HEK293T (cell line): Measurements from ENCODE around the gene PHLPP1.

Source experiments
- BHLHE40 ChIP-seq: fragments of 450-650 bp; IDR thresholded peaks from 2 replicates; pipeline ENCODE4 v1.6.1; 2016; ENCODE audit warnings: mild to moderate bottlenecking, moderate library complexity, borderline replicate concordance
- FOXA1 ChIP-seq: fragments of 450-650 bp; IDR thresholded peaks from 2 replicates; pipeline ENCODE4 v1.6.1; 2016; ENCODE audit warnings: mild to moderate bottlenecking
- LEF1 ChIP-seq: fragments of 450-650 bp; IDR thresholded peaks from 2 replicates; pipeline ENCODE4 v1.6.1; 2017; ENCODE audit warnings: mild to moderate bottlenecking, borderline replicate concordance
- NFRKB ChIP-seq: fragments of 450-650 bp; IDR thresholded peaks from 2 replicates; pipeline ENCODE4 v1.6.1; 2016; ENCODE audit warnings: mild to moderate bottlenecking, moderate library complexity
- SP1 ChIP-seq: fragments of 450-650 bp; IDR thresholded peaks from 2 replicates; pipeline ENCODE4 v1.6.1; 2017
- SUZ12 ChIP-seq: fragments of 450-650 bp; IDR thresholded peaks from 2 replicates; pipeline ENCODE4 v1.6.1; 2016; ENCODE audit warnings: mild to moderate bottlenecking
- TF ChIP-seq, protein P1 (sequence below): fragments of 450-650 bp; IDR thresholded peaks from 2 replicates; pipeline ENCODE4 v1.6.1; 2016

DNA sequence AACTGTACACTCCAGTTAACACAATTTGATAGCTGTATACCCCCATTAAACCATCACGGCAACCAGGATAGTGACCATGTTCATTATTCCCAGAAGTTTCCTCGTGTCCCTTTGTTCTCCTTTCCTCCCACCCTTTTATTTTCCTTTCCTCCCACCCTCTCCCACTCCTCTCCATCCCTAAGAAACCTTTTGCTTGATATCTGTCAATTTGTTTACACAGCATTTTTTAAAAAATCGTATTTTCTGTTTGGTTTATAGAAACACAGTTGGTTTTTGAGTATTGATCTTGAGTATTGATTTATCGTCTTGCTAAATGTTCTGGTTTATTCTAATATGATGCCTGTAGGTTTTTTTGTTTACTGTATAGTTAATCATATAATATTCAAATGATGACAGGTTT, 119.4 kb downstream of the PHLPP1 start:
- TF ChIP-seq NFRKB (no peak), SP1 (no peak), LEF1 (no peak), BHLHE40 (no peak), FOXA1 (no peak), SUZ12 (no peak)
- TF ChIP-seq, protein P1, sequence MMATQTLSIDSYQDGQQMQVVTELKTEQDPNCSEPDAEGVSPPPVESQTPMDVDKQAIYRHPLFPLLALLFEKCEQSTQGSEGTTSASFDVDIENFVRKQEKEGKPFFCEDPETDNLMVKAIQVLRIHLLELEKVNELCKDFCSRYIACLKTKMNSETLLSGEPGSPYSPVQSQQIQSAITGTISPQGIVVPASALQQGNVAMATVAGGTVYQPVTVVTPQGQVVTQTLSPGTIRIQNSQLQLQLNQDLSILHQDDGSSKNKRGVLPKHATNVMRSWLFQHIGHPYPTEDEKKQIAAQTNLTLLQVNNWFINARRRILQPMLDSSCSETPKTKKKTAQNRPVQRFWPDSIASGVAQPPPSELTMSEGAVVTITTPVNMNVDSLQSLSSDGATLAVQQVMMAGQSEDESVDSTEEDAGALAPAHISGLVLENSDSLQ, result no peak
